HEK293 (cell line): ENCODE results near the gene LGALS1.

Source experiments
- CTCF ChIA-PET: fragments of 350-600 bp; formaldehyde crosslinking; extraction: SDS; loops from one replicate; lab custom pipeline; 2021; ENCODE audit warnings: antibody characterized with exemption; lab: Yijun Ruan, JAX
- POLR2A ChIA-PET: fragments of 300-600 bp; formaldehyde crosslinking; extraction: SDS; loops from one replicate; lab custom pipeline; 2020; ENCODE audit warnings: antibody characterized with exemption, inconsistent platforms; lab: Yijun Ruan, JAX
- H3K27ac ChIP-seq: fragments of 200-500 bp; sonication (Bioruptor generic); 2 replicates; pipeline ENCODE4 v1.5.1; 2014; ENCODE audit warnings: low read depth, low read length, control low read depth, inconsistent platforms; ENCODE audit errors: extremely low read depth
- H3K36me3 ChIP-seq, 2 experiments: fragments of 200-500 bp in 1 of 2; sonication (Bioruptor generic) in 1 of 2; 1 replicate in 1 of 2; 2 replicates in 1 of 2; pipeline ENCODE4 v1.5.1; 2014 to 2017; ENCODE audit warnings: inconsistent platforms in 2 of 2, low read length in 2 of 2; ENCODE audit not compliant: control insufficient read depth in 2 of 2, insufficient read depth in 1 of 2
- H3K4me1 ChIP-seq: fragments of 200-500 bp; sonication (Bioruptor generic); 2 replicates; pipeline ENCODE4 v1.5.1; 2014; ENCODE audit warnings: mild to moderate bottlenecking, low read length, inconsistent platforms; ENCODE audit not compliant: control insufficient read depth, insufficient read depth
- H3K4me3 ChIP-seq: 2 replicates; pipeline ENCODE4 v1.5.1; 2011; ENCODE audit warnings: low read depth, mild to moderate bottlenecking, control low read depth, low read length, moderate library complexity
- H3K9me3 ChIP-seq: fragments of 200-500 bp; sonication (Bioruptor generic); 2 replicates; pipeline ENCODE4 v1.5.1; 2014; ENCODE audit warnings: low read depth, low read length, inconsistent platforms; ENCODE audit not compliant: control insufficient read depth, insufficient read depth
- EGR2 ChIP-seq: fragments of 450-650 bp; formaldehyde crosslinking; IDR thresholded peaks from 2 replicates; pipeline ENCODE4 v1.5.1; 2016; ENCODE audit warnings: low read depth, missing biosample characterization, missing genetic modification characterization
- KLF9 ChIP-seq: fragments of 450-650 bp; formaldehyde crosslinking; IDR thresholded peaks from 2 replicates; pipeline ENCODE4 v1.5.1; 2016; ENCODE audit warnings: missing biosample characterization, missing genetic modification characterization, low read depth
- OSR2 ChIP-seq: fragments of 450-650 bp; formaldehyde crosslinking; IDR thresholded peaks from 2 replicates; pipeline ENCODE4 v1.5.1; 2016; ENCODE audit warnings: missing biosample characterization, missing genetic modification characterization
- SALL2 ChIP-seq: fragments of 450-650 bp; formaldehyde crosslinking; IDR thresholded peaks from 2 replicates; pipeline ENCODE4 v1.5.0; 2017; ENCODE audit warnings: missing biosample characterization, mild to moderate bottlenecking, missing genetic modification characterization, borderline replicate concordance
- TRIM28 ChIP-seq: IDR thresholded peaks from 2 replicates; pipeline ENCODE4 v1.6.1; 2011; ENCODE audit warnings: low read length, control low read depth, borderline replicate concordance
- YY2 ChIP-seq: fragments of 450-650 bp; formaldehyde crosslinking; IDR thresholded peaks from 2 replicates; pipeline ENCODE4 v1.5.1; 2016; ENCODE audit warnings: missing biosample characterization, missing genetic modification characterization
- ZBTB21 ChIP-seq: fragments of 450-650 bp; formaldehyde crosslinking; IDR thresholded peaks from 2 replicates; pipeline ENCODE4 v1.5.1; 2017; ENCODE audit warnings: missing biosample characterization, missing genetic modification characterization
- ZBTB48 ChIP-seq: fragments of 450-650 bp; formaldehyde crosslinking; IDR thresholded peaks from 2 replicates; pipeline ENCODE4 v1.5.1; 2016; ENCODE audit warnings: missing biosample characterization, missing genetic modification characterization
- ZBTB8A ChIP-seq: fragments of 450-650 bp; formaldehyde crosslinking; IDR thresholded peaks from 2 replicates; pipeline ENCODE4 v1.5.1; 2016; ENCODE audit warnings: missing biosample characterization, missing genetic modification characterization
- ZIC2 ChIP-seq: fragments of 450-650 bp; formaldehyde crosslinking; IDR thresholded peaks from 2 replicates; pipeline ENCODE4 v1.5.1; 2016; ENCODE audit warnings: missing biosample characterization, missing genetic modification characterization
- ZNF202 ChIP-seq: fragments of 450-650 bp; formaldehyde crosslinking; IDR thresholded peaks from 2 replicates; pipeline ENCODE4 v1.5.1; 2016; ENCODE audit warnings: missing biosample characterization, missing genetic modification characterization, borderline replicate concordance
- ZNF211 ChIP-seq: fragments of 450-650 bp; formaldehyde crosslinking; IDR thresholded peaks from 2 replicates; pipeline ENCODE4 v1.5.1; 2016; ENCODE audit warnings: low read depth, missing biosample characterization, missing genetic modification characterization
- ZNF24 ChIP-seq: fragments of 450-650 bp; formaldehyde crosslinking; IDR thresholded peaks from 2 replicates; pipeline ENCODE4 v1.5.1; 2016; ENCODE audit warnings: missing biosample characterization, missing genetic modification characterization
- ZNF280D ChIP-seq: fragments of 450-650 bp; formaldehyde crosslinking; IDR thresholded peaks from 2 replicates; pipeline ENCODE4 v1.5.1; 2016; ENCODE audit warnings: missing biosample characterization, missing genetic modification characterization
- ZNF37A ChIP-seq: fragments of 450-650 bp; IDR thresholded peaks from 2 replicates; pipeline ENCODE4 v1.5.1; 2018; ENCODE audit warnings: missing biosample characterization, missing genetic modification characterization
- ZNF416 ChIP-seq: fragments of 450-650 bp; formaldehyde crosslinking; IDR thresholded peaks from 2 replicates; pipeline ENCODE4 v1.5.1; 2016; ENCODE audit warnings: missing biosample characterization, missing genetic modification characterization
- ZNF449 ChIP-seq: fragments of 450-650 bp; formaldehyde crosslinking; IDR thresholded peaks from 2 replicates; pipeline ENCODE4 v1.5.1; 2017; ENCODE audit warnings: missing biosample characterization, mild to moderate bottlenecking, missing genetic modification characterization, moderate library complexity
- ZNF48 ChIP-seq: fragments of 450-650 bp; formaldehyde crosslinking; IDR thresholded peaks from 2 replicates; pipeline ENCODE4 v1.5.1; 2016; ENCODE audit warnings: missing biosample characterization, missing genetic modification characterization
- ZNF521 ChIP-seq: fragments of 450-650 bp; formaldehyde crosslinking; IDR thresholded peaks from 2 replicates; pipeline ENCODE4 v1.5.1; 2017; ENCODE audit warnings: missing biosample characterization, mild to moderate bottlenecking, missing genetic modification characterization
- ZNF561 ChIP-seq: fragments of 450-650 bp; IDR thresholded peaks from 2 replicates; pipeline ENCODE4 v1.5.1; 2018; ENCODE audit warnings: missing biosample characterization, missing genetic modification characterization, borderline replicate concordance
- ZNF626 ChIP-seq: fragments of 450-650 bp; sonication (Bioruptor Pico); formaldehyde crosslinking; IDR thresholded peaks from 2 replicates; pipeline ENCODE4 v1.5.1; 2018; ENCODE audit warnings: missing biosample characterization, missing genetic modification characterization, inconsistent platforms
- ZNF660 ChIP-seq: fragments of 450-650 bp; IDR thresholded peaks from 2 replicates; pipeline ENCODE4 v1.5.1; 2018; ENCODE audit warnings: missing biosample characterization, mild to moderate bottlenecking, missing genetic modification characterization
- ZNF830 ChIP-seq: fragments of 450-650 bp; IDR thresholded peaks from 2 replicates; pipeline ENCODE4 v1.5.0; 2018; ENCODE audit warnings: missing biosample characterization, missing genetic modification characterization, low read depth, mild to moderate bottlenecking, moderate library complexity
- TF ChIP-seq, protein P1 (sequence below): fragments of 450-650 bp; formaldehyde crosslinking; IDR thresholded peaks from 2 replicates; pipeline ENCODE4 v1.5.1; 2016; ENCODE audit warnings: missing biosample characterization, missing genetic modification characterization
- TF ChIP-seq, protein P2 (sequence below): fragments of 450-650 bp; formaldehyde crosslinking; IDR thresholded peaks from 2 replicates; pipeline ENCODE4 v1.5.1; 2016; ENCODE audit warnings: missing biosample characterization, missing genetic modification characterization

LGALS1 gene

GRCh38 chr22:37674951-37675929, at the start of gene LGALS1:
Gene LGALS1 (plus strand): TSS chr22:37675636. CDS start chr22:37675703, 67 bp downstream.
- H3K4me3 ChIP-seq, result peak within 1 kb of the TSS; percentile 17
- no peaks in the 10 kb centered on the region for H3K9me3 ChIP-seq
- POLR2A ChIA-PET, result interaction anchor here (0.7 to 3.9 kb wide), 12 partner anchors 11 to 723 kb away, joined by 3 to 78 read pairs (median 4); partner anchors contain the start of genes GCAT, GGA1, NOL12 and PDXP
- peak within 1 kb of the TSS; percentile 71 for H3K27ac ChIP-seq
- peaks cover 9% of the 10 kb centered on the region for H3K4me1 ChIP-seq
- CTCF ChIA-PET, result interaction anchor here (0.6 to 15.8 kb wide), 11 partner anchors 8 to 191 kb away, joined by 3 to 353 read pairs (median 3); partner anchors contain the start of genes NOL12, PDXP and SH3BP1
- H3K36me3 ChIP-seq, result no peaks in the 10 kb centered on the region
- TF ChIP-seq ZNF24 (tag by site-specific recombination) (0 out of 2 replicates have a peak, but pooled peaks have one; percentile 38), YY2 (tag by site-specific recombination) (no peak), ZBTB8A (tag by site-specific recombination) (peak; percentile 95), ZNF48 (tag by site-specific recombination) (no peak), EGR2 (tag by site-specific recombination) (peak; percentile 65), ZNF280D (no peak), ZNF449 (peak; percentile 91), ZNF37A (tag by site-specific recombination) (no peak), ZNF416 (no peak), ZNF211 (no peak), ZBTB21 (tag by site-specific recombination) (no peak), ZIC2 (tag by site-specific recombination) (peak; percentile 77), ZNF202 (tag by site-specific recombination) (no peak), ZBTB48 (tag by site-specific recombination) (peak; percentile 96), OSR2 (tag by site-specific recombination) (peak; percentile 94), KLF9 (tag by site-specific recombination) (peak; percentile 60), ZNF660 (0 out of 2 replicates have a peak, but pooled peaks have one; percentile 55), ZNF561 (peak; percentile 75; the same call in 1 of the 2 replicates), TRIM28 (no peak), ZNF830 (tag by site-specific recombination) (no peak), SALL2 (no peak), ZNF626 (tag by site-specific recombination) (no peak), ZNF521 (tag by site-specific recombination) (no peak)
- TF ChIP-seq, protein P1, sequence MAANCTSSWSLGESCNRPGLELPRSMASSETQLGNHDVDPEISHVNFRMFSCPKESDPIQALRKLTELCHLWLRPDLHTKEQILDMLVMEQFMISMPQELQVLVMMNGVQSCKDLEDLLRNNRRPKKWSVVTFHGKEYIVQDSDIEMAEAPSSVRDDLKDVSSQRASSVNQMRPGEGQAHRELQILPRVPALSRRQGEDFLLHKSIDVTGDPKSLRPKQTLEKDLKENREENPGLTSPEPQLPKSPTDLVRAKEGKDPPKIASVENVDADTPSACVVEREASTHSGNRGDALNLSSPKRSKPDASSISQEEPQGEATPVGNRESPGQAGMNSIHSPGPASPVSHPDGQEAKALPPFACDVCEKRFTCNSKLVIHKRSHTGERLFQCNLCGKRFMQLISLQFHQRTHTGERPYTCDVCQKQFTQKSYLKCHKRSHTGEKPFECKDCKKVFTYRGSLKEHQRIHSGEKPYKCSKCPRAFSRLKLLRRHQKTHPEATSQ, result peak; percentile 15; the same call in 1 of the 2 replicates
- TF ChIP-seq, protein P2, sequence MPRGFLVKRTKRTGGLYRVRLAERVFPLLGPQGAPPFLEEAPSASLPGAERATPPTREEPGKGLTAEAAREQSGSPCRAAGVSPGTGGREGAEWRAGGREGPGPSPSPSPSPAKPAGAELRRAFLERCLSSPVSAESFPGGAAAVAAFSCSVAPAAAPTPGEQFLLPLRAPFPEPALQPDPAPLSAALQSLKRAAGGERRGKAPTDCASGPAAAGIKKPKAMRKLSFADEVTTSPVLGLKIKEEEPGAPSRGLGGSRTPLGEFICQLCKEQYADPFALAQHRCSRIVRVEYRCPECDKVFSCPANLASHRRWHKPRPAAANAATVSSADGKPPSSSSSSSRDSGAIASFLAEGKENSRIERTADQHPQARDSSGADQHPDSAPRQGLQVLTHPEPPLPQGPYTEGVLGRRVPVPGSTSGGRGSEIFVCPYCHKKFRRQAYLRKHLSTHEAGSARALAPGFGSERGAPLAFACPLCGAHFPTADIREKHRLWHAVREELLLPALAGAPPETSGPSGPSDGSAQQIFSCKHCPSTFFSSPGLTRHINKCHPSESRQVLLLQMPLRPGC, result peak; percentile 64; the same call in 1 of the 2 replicates
